H1 (cell line): Measurements from ENCODE around the gene MIS18A. TPM values are rescaled to one million over a fixed set of nuclear protein-coding genes. Genes with fewer than 3 reads are reported as not detected.

Experiments used
- CTCF ChIA-PET: fragments of 300-600 bp; sonication (Branson Sonifier 250); formaldehyde crosslinking; loops from one replicate; lab custom pipeline; 2021; ENCODE audit not compliant: partially characterized antibody; lab: Charles Lee
- POLR2A ChIA-PET: fragments of 300-600 bp; sonication (Branson Sonifier 250); formaldehyde crosslinking; loops from one replicate; lab custom pipeline; 2021; ENCODE audit warnings: inconsistent platforms; ENCODE audit not compliant: partially characterized antibody; lab: Charles Lee
- DNase-seq, 2 experiments: peaks; one replicate each; pipeline versions ENCODE4 v3.0.0 to v3.0.0-alpha.2; 2010 to 2022; ENCODE audit warnings: low spot score in 2 of 2, low read depth in 1 of 2, mixed read lengths in 1 of 2
- FAIRE-seq: peaks from 2 replicates; lab custom pipeline; 2011; peaks lifted over from hg19 to GRCh38; lab: Jason Lieb, UNC
- H2AFZ ChIP-seq: 2 replicates; pipeline ENCODE4 v1.8.1; 2012; ENCODE audit warnings: low read length, inconsistent platforms
- H2AK5ac ChIP-seq: 2 replicates; pipeline ENCODE4 v1.6.1; 2013; ENCODE audit warnings: low read depth, low read length
- H2BK120ac ChIP-seq: replicated peaks from 2 replicates; pipeline ENCODE3; 2013; ENCODE audit warnings: low read depth, low read length, inconsistent platforms
- H2BK12ac ChIP-seq: 2 replicates; pipeline ENCODE4 v1.6.1; 2013; ENCODE audit warnings: low read depth, low read length
- H2BK15ac ChIP-seq: 2 replicates; pipeline ENCODE4 v1.6.1; 2013; ENCODE audit warnings: low read length
- H2BK20ac ChIP-seq: 2 replicates; pipeline ENCODE4 v1.6.1; 2013; ENCODE audit warnings: low read length
- H2BK5ac ChIP-seq: 2 replicates; pipeline ENCODE4 v1.6.1; 2013; ENCODE audit warnings: low read depth, low read length
- H3K14ac ChIP-seq: 2 replicates; pipeline ENCODE4 v1.6.1; 2013; ENCODE audit warnings: inconsistent platforms; ENCODE audit not compliant: insufficient read length
- H3K18ac ChIP-seq: 2 replicates; pipeline ENCODE4 v1.6.1; 2013; ENCODE audit warnings: low read length; ENCODE audit errors: extremely low read depth
- H3K23ac ChIP-seq: 2 replicates; pipeline ENCODE4 v1.6.1; 2013; ENCODE audit warnings: inconsistent platforms; ENCODE audit not compliant: insufficient read length
- H3K23me2 ChIP-seq: 2 replicates; pipeline ENCODE4 v1.6.1; 2013; ENCODE audit warnings: low read depth, low read length
- H3K27ac ChIP-seq: 2 replicates; pipeline ENCODE4 v1.6.1; 2011; ENCODE audit warnings: low read depth, low read length, inconsistent platforms
- H3K27me3 ChIP-seq, 4 experiments: replicated peaks in 1 of 4; 1 replicate in 1 of 4; 2 replicates in 3 of 4; pipeline versions ENCODE4 v1.6.1 to v1.8.1; 2011 to 2013; ENCODE audit warnings: low read length in 3 of 4, mild to moderate bottlenecking in 3 of 4, inconsistent platforms in 2 of 4, mixed read lengths in 2 of 4, moderate library complexity in 1 of 4; ENCODE audit not compliant: control insufficient read depth in 3 of 4, insufficient read depth in 3 of 4; ENCODE audit errors: extremely low read depth in 1 of 4
- H3K36me3 ChIP-seq, 4 experiments: 2 replicates each; pipeline versions ENCODE4 v1.6.1 to v1.8.1; 2011 to 2013; ENCODE audit warnings: mild to moderate bottlenecking in 4 of 4, low read length in 3 of 4, moderate library complexity in 2 of 4, control low read depth in 1 of 4, inconsistent platforms in 1 of 4; ENCODE audit not compliant: insufficient read depth in 4 of 4, control insufficient read depth in 2 of 4
- H3K4ac ChIP-seq: replicated peaks from 2 replicates; pipeline ENCODE3; 2013; ENCODE audit warnings: low read length, low read depth, mixed read lengths, inconsistent platforms; ENCODE audit not compliant: insufficient read length
- H3K4me1 ChIP-seq, 4 experiments: replicated peaks in 1 of 4; 1 replicate in 1 of 4; 2 replicates in 3 of 4; pipeline versions ENCODE4 v1.6.1 to v1.8.1; 2011 to 2013; ENCODE audit warnings: low read length in 3 of 4, inconsistent platforms in 2 of 4, mixed read lengths in 1 of 4; ENCODE audit not compliant: insufficient read depth in 4 of 4, control insufficient read depth in 3 of 4
- H3K4me2 ChIP-seq, 2 experiments: 2 replicates each; pipeline versions ENCODE4 v1.6.1 to v1.8.1; 2011 to 2013; ENCODE audit warnings: low read depth in 2 of 2, low read length in 2 of 2, control low read depth in 1 of 2, inconsistent platforms in 1 of 2, mild to moderate bottlenecking in 1 of 2; ENCODE audit not compliant: insufficient read depth in 1 of 2
- H3K4me3 ChIP-seq, 4 experiments: fragments of 200-600, 300-600 bp in 1 of 4; sonication (generic), shearing (Covaris generic), sonication (Bioruptor Twin) in 1 of 4; 2 replicates each; pipeline versions ENCODE4 v1.5.1 to v1.8.1; 2011 to 2016; ENCODE audit warnings: low read length in 4 of 4, low read depth in 3 of 4, control low read depth in 2 of 4, inconsistent platforms in 2 of 4, mild to moderate bottlenecking in 2 of 4, mixed read lengths in 1 of 4, moderate library complexity in 1 of 4; ENCODE audit not compliant: insufficient read depth in 2 of 4; ENCODE audit errors: extremely low read depth in 1 of 4
- H3K56ac ChIP-seq: replicated peaks from 2 replicates; pipeline ENCODE3; 2013; ENCODE audit warnings: low read depth, mild to moderate bottlenecking, mixed read lengths, low read length, inconsistent platforms; ENCODE audit not compliant: insufficient read length
- H3K79me1 ChIP-seq: 2 replicates; pipeline ENCODE4 v1.6.1; 2013; ENCODE audit warnings: low read depth, low read length, control low read depth
- H3K79me2 ChIP-seq, 2 experiments: 2 replicates each; pipeline versions ENCODE4 v1.6.1 to v1.8.1; 2012 to 2013; ENCODE audit warnings: low read length in 2 of 2, mild to moderate bottlenecking in 2 of 2, inconsistent platforms in 1 of 2; ENCODE audit not compliant: insufficient read depth in 2 of 2, control insufficient read depth in 1 of 2
- H3K9ac ChIP-seq, 4 experiments: replicated peaks in 1 of 4; 1 replicate in 1 of 4; 2 replicates in 3 of 4; pipeline versions ENCODE4 v1.6.1 to v1.8.1; 2011 to 2013; ENCODE audit warnings: low read depth in 3 of 4, low read length in 3 of 4, control low read depth in 2 of 4, mild to moderate bottlenecking in 2 of 4, moderate library complexity in 2 of 4, inconsistent platforms in 1 of 4; ENCODE audit errors: extremely low read depth in 1 of 4
- H3K9me3 ChIP-seq, 2 experiments: 2 replicates each; pipeline versions ENCODE4 v1.6.1 to v1.8.1; 2012 to 2013; ENCODE audit warnings: mild to moderate bottlenecking in 2 of 2, moderate library complexity in 2 of 2, control low read depth in 1 of 2, inconsistent platforms in 1 of 2, low read depth in 1 of 2, low read length in 1 of 2, mixed read lengths in 1 of 2; ENCODE audit not compliant: insufficient read depth in 2 of 2
- H4K20me1 ChIP-seq, 2 experiments: replicated peaks in 1 of 2; 2 replicates each; pipeline versions ENCODE3 to v1.8.1; 2011 to 2013; ENCODE audit warnings: inconsistent platforms in 2 of 2, low read length in 2 of 2, mild to moderate bottlenecking in 1 of 2; ENCODE audit not compliant: insufficient read depth in 2 of 2, control insufficient read depth in 1 of 2
- H4K5ac ChIP-seq: 2 replicates; pipeline ENCODE4 v1.6.1; 2013; ENCODE audit warnings: low read length, low read depth, mixed read lengths, inconsistent platforms; ENCODE audit not compliant: insufficient read length
- H4K8ac ChIP-seq: 2 replicates; pipeline ENCODE4 v1.8.0; 2013; ENCODE audit warnings: mild to moderate bottlenecking, moderate library complexity, low read length, inconsistent platforms; ENCODE audit not compliant: insufficient read depth; ENCODE audit errors: extremely low read depth
- H4K91ac ChIP-seq: replicated peaks from 2 replicates; pipeline ENCODE3; 2013; ENCODE audit warnings: low read length, mixed read lengths, inconsistent platforms; ENCODE audit not compliant: insufficient read length
- ATF2 ChIP-seq: IDR thresholded peaks from 2 replicates; pipeline ENCODE4 v1.6.1; 2012; ENCODE audit warnings: low read length, inconsistent platforms
- ATF3 ChIP-seq: IDR thresholded peaks from 2 replicates; pipeline ENCODE4 v1.6.1; 2011; ENCODE audit warnings: low read depth, mild to moderate bottlenecking, low read length; ENCODE audit not compliant: insufficient read depth
- CBX5 ChIP-seq: fragments of 300-800, 300-1000 bp; sonication (generic); IDR thresholded peaks from 2 replicates; pipeline ENCODE4 v1.7.1; 2016; ENCODE audit warnings: antibody characterized with exemption, low read length, low read depth
- EZH2 ChIP-seq: fragments of 200-600 bp; sonication (generic); IDR thresholded peaks from 2 replicates; pipeline ENCODE4 v1.7.1; 2012; ENCODE audit warnings: low read depth, mild to moderate bottlenecking, moderate library complexity, low read length, inconsistent platforms; ENCODE audit not compliant: severe bottlenecking
- KDM4A ChIP-seq: IDR thresholded peaks from one replicate; pipeline ENCODE4 v1.7.1; 2012; ENCODE audit warnings: low read depth, mild to moderate bottlenecking, moderate library complexity, low read length, inconsistent platforms; ENCODE audit not compliant: severe bottlenecking
- POLR2A ChIP-seq, 2 experiments: IDR thresholded peaks; 1 replicate in 1 of 2; 2 replicates in 1 of 2; pipeline ENCODE4 v1.6.1; 2011; ENCODE audit warnings: low read depth in 2 of 2, low read length in 2 of 2, mild to moderate bottlenecking in 2 of 2; ENCODE audit errors: control extremely low read depth in 1 of 2
- POU5F1 ChIP-seq: IDR thresholded peaks from 2 replicates; pipeline ENCODE4 v1.6.1; 2011; ENCODE audit warnings: low read depth, mild to moderate bottlenecking, low read length, moderate library complexity
- SIX5 ChIP-seq: IDR thresholded peaks from 2 replicates; pipeline ENCODE4 v1.6.1; 2011; ENCODE audit warnings: mild to moderate bottlenecking, low read depth, low read length
- SP1 ChIP-seq: IDR thresholded peaks from 2 replicates; pipeline ENCODE4 v1.6.1; 2011; ENCODE audit warnings: low read depth, low read length
- TCF12 ChIP-seq: IDR thresholded peaks from 2 replicates; pipeline ENCODE4 v1.6.1; 2011; ENCODE audit warnings: low read depth, mild to moderate bottlenecking, low read length
- USF2 ChIP-seq: IDR thresholded peaks from 2 replicates; pipeline ENCODE4 v1.6.1; 2011; ENCODE audit warnings: low read length, improper control_type of control experiment
- WGBS, 2 experiments: shearing (Covaris generic) in 1 of 2; methylation state at CpG; one replicate each; pipeline versions ENCODE4 v1.1.6 to v1.1.7; 2013 to 2015; ENCODE audit warnings: low lambda C conversion rate in 2 of 2, mixed read lengths in 2 of 2, inconsistent platforms in 1 of 2, low coverage in 1 of 2, missing lambda C conversion rate in 1 of 2; ENCODE audit not compliant: insufficient replicate concordance in 2 of 2, insufficient coverage in 1 of 2, insufficient read length in 1 of 2; ENCODE audit errors: extremely low coverage in 1 of 2, missing lambda C conversion rate in 1 of 2; 5-methylcytosine and 5-hydroxymethylcytosine counted together
- polyA plus RNA-seq, 7 experiments: library from polyadenylated mRNA; depleted of rRNA in 3 of 7; stranded (reverse) in 5 of 7; unstranded in 2 of 7; fragments of >200 nt in 5 of 7; fragments of 200-250 nt in 2 of 7; gene quantifications; 1 replicate in 5 of 7; 2 replicates in 1 of 7; 4 replicates in 1 of 7; pipeline versions ENCODE4 v1.2.1 to v1.2.3, GENCODE V29; 2011 to 2013; ENCODE audit warnings: missing spikeins in 2 of 7, mixed read lengths in 2 of 7
- total RNA-seq: library from RNA; stranded (reverse); fragmentation: NEBNext Ultra II Directional; extraction: Animal tissue kit (Norgen Biotek cat#: 25700); gene quantifications from 2 replicates; pipeline ENCODE4 v1.2.1, GENCODE V29; 2021

MIS18A gene
- total and polyA plus RNA-seq, 2 of the 8 experiments (the other 6 are each of a cell fraction or from before 2014, with no cell fraction given): 28.9 to 53.0 TPM

- Histone ChIP-seq H3K9ac (no peak overlapping the region), H3K27ac (no peak overlapping the region), H3K4me2 (no peak overlapping the region), H3K9me3 (no peaks in the 10 kb centered on the region), H3K4ac (no peak overlapping the region), H3K23ac (no peak overlapping the region), H4K20me1 (peaks cover 0 to 10% of the 10 kb centered on the region in 2 experiments), H3K4me3 (no peak overlapping the region), H2AK5ac (no peak overlapping the region), H3K27me3 (no peaks in the 10 kb centered on the region), H2BK15ac (no peak overlapping the region), H2BK120ac (no peak overlapping the region), H3K79me2 (no peaks in the 10 kb centered on the region), H2BK12ac (no peak overlapping the region), H3K36me3 (peaks cover 13 to 35% (median 29%) of the 10 kb centered on the region in 4 experiments; a peak in 6 of 8 replicates), H3K23me2 (no peaks in the 10 kb centered on the region), H2BK5ac (no peak overlapping the region), H2AFZ (no peak overlapping the region), H3K14ac (no peak overlapping the region), H3K4me1 (no peaks in the 10 kb centered on the region), H3K18ac (no peak overlapping the region), H3K79me1 (peaks cover 5% of the 10 kb centered on the region; the same call in 1 of the 2 replicates), H2BK20ac (no peak overlapping the region), H3K56ac (no peak overlapping the region), H4K5ac (no peak overlapping the region), H4K91ac (no peak overlapping the region), H4K8ac (no peak overlapping the region)
- DNase-seq (peak in 1 of 2 experiments; percentile 38), FAIRE-seq (no peak)
- ChIA-PET POLR2A (no interaction called here), CTCF (interaction anchor here (1.8 kb wide), 1 partner anchor 10 kb away, joined by 6 read pairs; no protein-coding TSS in a partner anchor)
- 86% methylated on average over 6 of the region's 6 CpGs; no CpG with 5 or more reads in 1 of the 2 experiments for WGBS, 2 experiments
- TF ChIP-seq POLR2A (IDR thresholded peaks at IDR 0.05; ENCODE audit: control extremely low read depth in 1 of 2, low read depth in 2 of 2, low read length in 2 of 2) (no peak), EZH2 (no peak), SIX5 (no peak), ATF2 (no peak), ATF3 (no peak), POU5F1 (no peak), CBX5 (no peak), SP1 (no peak), TCF12 (no peak), KDM4A (no peak), USF2 (no peak)
These were observed 34.1 kb upstream of the MIS18A start for GRCh38 chr21:32312976-32313375.
